GM13977 (cell line): ENCODE measurements around the gene YARS1.

Experiments
- DNase-seq: peaks from one replicate; pipeline ENCODE4 v3.0.0; 2012; ENCODE audit warnings: low spot score
- in situ Hi-C: fragments of 300-500 bp; cut with MboI; formaldehyde crosslinking; loops from one replicate; pipeline ENCODE4 v1.12.0; 2022; ENCODE audit warnings: low sequenced_read_pairs, low pct_unique_long_range_greater_than_20kb, mixed read lengths, inconsistent platforms; ENCODE audit not compliant: unreplicated experiment
- TF ChIP-seq, protein P1 (sequence below): IDR thresholded peaks from 2 replicates; pipeline ENCODE4 v1.5.1; 2012; ENCODE audit warnings: mild to moderate bottlenecking, control low read depth; ENCODE audit not compliant: insufficient read depth; ENCODE audit errors: extremely low read depth, missing control alignments

YARS1 gene

DNA sequence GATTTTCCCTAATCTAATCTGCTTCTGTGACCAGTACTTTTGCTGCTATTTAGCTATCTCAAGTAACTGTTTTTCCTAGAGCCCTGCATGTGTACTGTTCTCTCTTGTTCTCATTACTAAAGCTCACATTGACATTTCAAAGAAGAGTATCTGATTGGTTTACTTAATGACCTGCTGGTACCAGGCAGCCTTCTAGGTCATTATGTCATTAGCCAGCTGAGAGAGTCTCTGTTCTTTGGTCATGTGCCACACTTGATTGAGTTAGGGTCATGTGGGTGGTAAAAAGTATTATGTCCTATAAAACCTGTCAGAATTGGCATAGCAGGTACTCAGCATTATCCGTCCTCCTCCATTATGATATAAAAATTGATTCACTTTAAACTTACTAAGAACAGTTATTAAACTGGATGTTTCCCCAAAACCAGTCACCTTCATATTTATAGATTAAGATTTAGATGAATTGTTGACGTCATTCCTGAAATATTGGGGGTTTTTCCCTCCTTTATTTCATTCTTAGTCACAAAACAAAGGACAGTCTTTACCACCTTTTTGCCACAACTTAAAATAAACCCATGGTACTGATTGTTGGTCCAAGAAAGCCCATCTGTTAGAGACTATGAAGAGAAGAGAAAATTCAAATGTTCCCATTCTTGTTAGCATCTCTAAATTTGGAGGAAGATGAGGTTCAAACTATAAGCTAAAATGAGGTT is 31.4 kb upstream of the YARS1 start:
- DNase-seq, result peak; percentile 48
- TF ChIP-seq, protein P1, sequence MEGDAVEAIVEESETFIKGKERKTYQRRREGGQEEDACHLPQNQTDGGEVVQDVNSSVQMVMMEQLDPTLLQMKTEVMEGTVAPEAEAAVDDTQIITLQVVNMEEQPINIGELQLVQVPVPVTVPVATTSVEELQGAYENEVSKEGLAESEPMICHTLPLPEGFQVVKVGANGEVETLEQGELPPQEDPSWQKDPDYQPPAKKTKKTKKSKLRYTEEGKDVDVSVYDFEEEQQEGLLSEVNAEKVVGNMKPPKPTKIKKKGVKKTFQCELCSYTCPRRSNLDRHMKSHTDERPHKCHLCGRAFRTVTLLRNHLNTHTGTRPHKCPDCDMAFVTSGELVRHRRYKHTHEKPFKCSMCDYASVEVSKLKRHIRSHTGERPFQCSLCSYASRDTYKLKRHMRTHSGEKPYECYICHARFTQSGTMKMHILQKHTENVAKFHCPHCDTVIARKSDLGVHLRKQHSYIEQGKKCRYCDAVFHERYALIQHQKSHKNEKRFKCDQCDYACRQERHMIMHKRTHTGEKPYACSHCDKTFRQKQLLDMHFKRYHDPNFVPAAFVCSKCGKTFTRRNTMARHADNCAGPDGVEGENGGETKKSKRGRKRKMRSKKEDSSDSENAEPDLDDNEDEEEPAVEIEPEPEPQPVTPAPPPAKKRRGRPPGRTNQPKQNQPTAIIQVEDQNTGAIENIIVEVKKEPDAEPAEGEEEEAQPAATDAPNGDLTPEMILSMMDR, result no peak
- in situ Hi-C loops, result no loop called here

- DNase-seq, result no peak
- TF ChIP-seq, protein P1, result no peak
- in situ Hi-C loops, result no loop called here
Observed at GRCh38 chr1:32831878-32832277, 14.7 kb upstream of the YARS1 start.

DNA sequence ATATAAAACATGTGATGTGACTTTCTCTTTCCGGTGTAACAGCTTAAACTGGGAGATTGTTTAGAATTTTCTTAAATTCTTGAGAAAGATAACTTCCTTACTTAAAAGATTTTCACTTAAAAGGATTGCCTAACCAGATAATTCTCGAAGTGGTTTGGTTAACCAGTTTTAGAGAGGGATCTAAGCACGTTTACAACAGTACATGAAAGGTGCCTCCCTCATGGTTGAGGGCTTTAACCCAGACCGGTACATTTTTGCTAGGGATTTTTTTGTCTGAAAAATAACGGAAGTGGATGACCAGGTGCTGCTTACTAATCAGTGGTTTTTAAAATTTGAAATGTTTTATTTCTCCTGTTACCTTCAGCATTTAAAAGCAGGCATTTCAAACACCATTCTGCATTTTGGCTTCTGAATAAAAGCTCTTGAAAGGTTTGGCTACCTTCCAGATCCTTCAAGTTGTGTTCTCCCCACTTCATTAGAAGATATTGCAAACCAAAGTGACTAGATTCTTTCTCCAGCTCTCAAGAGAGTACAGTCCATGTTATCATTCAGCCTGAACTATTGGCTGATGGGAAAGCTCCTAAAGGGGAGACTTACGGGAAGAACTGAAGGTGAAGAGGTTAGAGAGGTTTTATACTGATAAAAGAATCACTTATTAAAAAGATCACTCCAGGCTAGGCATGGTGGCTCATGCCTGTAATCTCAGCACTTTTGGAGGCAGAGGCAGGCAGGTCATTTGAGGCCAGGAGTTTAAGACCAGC is 13.1 kb upstream of the YARS1 start:
- in situ Hi-C loops, result no loop called here
- DNase-seq, result no peak
- TF ChIP-seq, protein P1, result no peak

DNA sequence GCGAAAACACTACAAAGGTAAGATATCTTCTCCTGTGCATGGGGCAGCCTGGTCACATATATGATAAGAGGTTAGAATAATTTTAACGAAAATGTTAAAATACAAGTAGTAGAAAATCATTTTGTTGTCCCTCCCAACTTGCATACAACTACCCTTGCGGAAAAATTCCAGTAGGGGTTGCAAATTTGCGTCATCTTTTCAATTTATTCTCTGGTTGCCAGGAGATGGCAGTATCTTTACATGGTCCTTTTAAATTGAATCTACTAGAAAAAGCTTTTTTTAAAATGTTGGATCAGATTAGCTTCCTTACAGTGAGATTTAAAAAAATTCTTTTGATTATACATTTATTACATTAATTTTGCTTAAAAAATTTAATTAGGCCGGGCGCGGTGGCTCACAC is 11.2 kb upstream of the YARS1 start:
- no peak for DNase-seq
- in situ Hi-C loops, result no loop called here
- TF ChIP-seq, protein P1, result no peak

GRCh38 chr1:32825181-32825580 is 8.0 kb upstream of the YARS1 start:
- TF ChIP-seq, protein P1, result no peak
- in situ Hi-C loops, result no loop called here
- DNase-seq, result no peak

DNA sequence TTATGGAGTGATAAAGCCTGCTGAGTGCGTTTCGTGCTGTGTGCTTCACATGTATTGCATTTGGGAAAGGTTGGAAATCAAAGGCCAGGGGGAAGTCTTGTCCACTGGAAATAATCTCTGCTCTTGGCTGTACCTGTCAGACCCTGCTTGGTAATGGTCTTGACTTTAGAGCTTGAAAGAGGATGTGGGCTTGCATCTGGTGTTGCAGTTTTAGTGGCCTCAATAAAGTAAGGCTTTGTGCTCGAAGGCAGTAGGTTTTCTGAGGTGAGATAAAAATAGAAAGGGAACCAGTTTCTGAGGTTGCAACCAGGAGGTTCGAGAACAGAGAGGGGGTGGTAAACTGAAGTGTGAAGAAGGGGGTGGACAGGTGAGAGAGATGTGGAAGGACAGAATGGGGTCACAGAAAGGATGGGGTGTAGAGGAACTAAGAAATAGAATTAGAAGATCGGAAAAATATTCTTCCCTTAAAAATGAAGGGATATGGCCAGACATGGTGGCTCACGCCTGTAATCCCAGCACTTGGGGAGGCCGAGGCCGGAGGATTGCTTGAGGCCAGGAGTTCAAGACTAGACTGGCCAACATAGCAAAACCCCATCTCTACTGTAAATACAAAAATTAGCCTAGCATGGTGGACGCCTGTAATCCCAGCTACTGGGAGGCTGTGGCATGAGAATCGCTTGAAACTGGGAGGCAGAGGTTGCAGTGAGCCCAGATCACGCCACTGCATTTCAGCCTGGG is 1.8 kb upstream of the YARS1 start:
- in situ Hi-C loops, result no loop called here
- peak; percentile 75 for DNase-seq
- TF ChIP-seq, protein P1, result no peak
